Effector memory CD4-positive, alpha-beta T cell (primary cell): ENCODE measurements around the gene GRK5.

ENCODE experiments used
- DNase-seq, 3 donors: peaks; one replicate each; pipeline ENCODE4 v3.0.0-alpha.2; 2020
- H3K27ac ChIP-seq: 2 replicates; pipeline ENCODE4 v1.7.0; 2013; ENCODE audit warnings: mild to moderate bottlenecking, low read length, moderate library complexity; ENCODE audit not compliant: insufficient read depth, poor library complexity, severe bottlenecking
- H3K27me3 ChIP-seq: replicated peaks from 2 replicates; pipeline ENCODE4 v1.7.0; 2013; ENCODE audit warnings: mild to moderate bottlenecking, low read length; ENCODE audit not compliant: insufficient read depth, control insufficient read depth, poor library complexity, severe bottlenecking
- H3K36me3 ChIP-seq: 2 replicates; pipeline ENCODE4 v1.7.0; 2013; ENCODE audit warnings: mild to moderate bottlenecking, low read length, moderate library complexity; ENCODE audit not compliant: control insufficient read depth, insufficient read depth
- H3K4me1 ChIP-seq: 2 replicates; pipeline ENCODE4 v1.7.0; 2013; ENCODE audit warnings: low read length, mild to moderate bottlenecking; ENCODE audit not compliant: control insufficient read depth, insufficient read depth, poor library complexity, severe bottlenecking
- H3K4me3 ChIP-seq: 2 replicates; pipeline ENCODE4 v1.7.0; 2013; ENCODE audit warnings: low read length, low read depth, mild to moderate bottlenecking; ENCODE audit not compliant: insufficient read depth, poor library complexity, severe bottlenecking
- H3K9me3 ChIP-seq: 2 replicates; pipeline ENCODE4 v1.7.0; 2013; ENCODE audit warnings: mild to moderate bottlenecking, low read length, moderate library complexity; ENCODE audit not compliant: control insufficient read depth

Gene GRK5

DNA sequence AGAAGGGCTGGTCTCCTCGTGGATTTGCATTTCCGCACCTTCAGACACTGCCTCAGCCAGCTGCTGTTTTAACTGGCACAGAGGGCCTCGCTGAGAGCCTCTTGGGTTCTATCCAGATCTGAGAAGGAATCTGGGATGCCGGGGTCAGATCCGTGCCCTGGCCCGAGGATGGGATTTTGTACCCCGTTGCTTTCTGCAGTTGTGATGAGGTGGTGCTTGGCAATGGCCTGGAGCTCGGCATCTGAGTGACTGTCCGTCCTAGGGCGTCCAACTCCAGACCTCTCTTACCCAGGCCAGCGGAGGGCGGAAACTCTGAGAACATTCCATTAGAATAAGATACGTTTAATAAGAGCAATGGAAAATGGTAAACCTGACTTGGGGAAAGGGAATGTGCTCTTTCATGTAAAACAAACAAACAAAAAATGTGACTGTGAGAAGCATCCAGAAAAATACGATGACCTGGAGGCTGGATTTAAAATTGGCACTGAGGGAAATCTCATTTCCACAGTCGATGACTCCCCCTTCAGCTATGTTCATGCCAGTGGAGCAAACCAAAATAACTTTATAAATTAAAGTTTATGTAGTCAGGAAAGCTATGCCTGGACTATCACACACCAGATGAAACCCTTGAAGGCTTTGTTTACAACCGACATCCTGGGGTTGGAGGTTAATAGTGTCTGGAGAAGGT is 39.6 kb downstream of the GRK5 start:
- H3K27me3 ChIP-seq = no peaks in the 10 kb centered on the region
- no peak overlapping the region for H3K4me3 ChIP-seq
- H3K9me3 ChIP-seq = no peaks in the 10 kb centered on the region
- DNase-seq = no peak
- no peaks in the 10 kb centered on the region for H3K4me1 ChIP-seq
- no peak overlapping the region for H3K27ac ChIP-seq
- no peaks in the 10 kb centered on the region for H3K36me3 ChIP-seq

DNA sequence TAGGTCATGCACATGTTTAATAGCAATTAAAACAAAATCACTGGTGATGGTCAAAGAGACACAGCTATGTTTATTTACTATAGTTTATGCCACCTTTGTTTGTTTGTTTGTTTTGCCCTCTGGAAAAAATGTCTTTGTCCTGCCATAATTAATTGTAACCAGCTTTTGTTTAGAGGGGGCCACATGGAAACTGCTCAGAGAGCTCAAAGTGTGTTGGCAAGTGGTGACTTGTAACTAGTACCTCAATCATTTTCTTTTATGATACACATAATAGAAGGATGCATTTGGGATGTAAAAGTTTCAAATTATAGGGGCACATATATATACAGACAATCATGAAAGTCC is 40.2 kb downstream of the GRK5 start:
- Histone ChIP-seq H3K36me3 (no peaks in the 10 kb centered on the region), H3K4me3 (no peak overlapping the region), H3K4me1 (no peaks in the 10 kb centered on the region), H3K27me3 (no peaks in the 10 kb centered on the region), H3K9me3 (no peaks in the 10 kb centered on the region), H3K27ac (no peak overlapping the region)
- DNase-seq = no peak

DNA sequence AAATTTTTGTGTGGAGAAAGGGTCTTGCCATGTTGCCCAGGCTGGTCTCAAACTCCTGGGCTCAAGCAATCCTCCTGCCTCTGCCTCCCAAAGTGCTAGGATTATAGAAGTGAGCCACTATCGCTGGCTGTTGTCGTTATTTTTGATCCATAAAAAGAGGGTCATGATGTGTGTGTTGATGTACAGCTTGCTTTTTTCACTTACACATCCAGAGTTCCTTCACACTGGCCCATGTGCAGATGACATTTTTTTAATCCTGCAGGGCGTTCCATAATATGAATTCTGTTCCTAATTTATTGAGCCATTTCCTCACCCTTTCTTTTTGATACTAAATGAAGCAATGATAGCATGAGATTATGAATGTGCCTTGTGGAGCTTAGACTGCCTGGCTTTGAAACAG is 40.8 kb downstream of the GRK5 start:
- no peak overlapping the region for H3K4me3 ChIP-seq
- no peak overlapping the region for H3K27ac ChIP-seq
- no peak for DNase-seq
- H3K4me1 ChIP-seq = no peaks in the 10 kb centered on the region
- no peaks in the 10 kb centered on the region for H3K9me3 ChIP-seq
- no peaks in the 10 kb centered on the region for H3K27me3 ChIP-seq
- H3K36me3 ChIP-seq = no peaks in the 10 kb centered on the region

DNA sequence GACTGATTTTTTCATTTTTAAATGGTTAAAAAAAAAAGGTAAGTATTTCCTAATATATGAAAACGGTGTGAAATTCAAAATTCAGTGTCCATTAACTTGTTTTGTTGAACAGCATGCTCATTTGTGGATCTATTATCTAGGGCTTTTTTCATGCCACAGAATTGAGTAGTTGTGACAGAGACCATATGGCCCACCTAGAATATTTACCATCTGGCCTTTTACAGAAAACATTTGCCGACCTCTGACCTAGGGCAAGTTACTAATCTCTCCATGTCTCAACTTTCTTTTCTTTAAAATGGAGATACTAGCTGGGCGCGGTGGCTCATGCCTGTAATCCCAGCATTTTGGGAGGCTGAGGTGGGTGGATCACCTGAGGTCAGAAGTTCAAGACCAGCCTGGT is 41.3 kb downstream of the GRK5 start:
- Histone ChIP-seq H3K36me3 (no peaks in the 10 kb centered on the region), H3K27ac (no peak overlapping the region), H3K9me3 (no peaks in the 10 kb centered on the region), H3K4me3 (no peak overlapping the region), H3K27me3 (no peaks in the 10 kb centered on the region), H3K4me1 (no peaks in the 10 kb centered on the region)
- DNase-seq = no peak

DNA sequence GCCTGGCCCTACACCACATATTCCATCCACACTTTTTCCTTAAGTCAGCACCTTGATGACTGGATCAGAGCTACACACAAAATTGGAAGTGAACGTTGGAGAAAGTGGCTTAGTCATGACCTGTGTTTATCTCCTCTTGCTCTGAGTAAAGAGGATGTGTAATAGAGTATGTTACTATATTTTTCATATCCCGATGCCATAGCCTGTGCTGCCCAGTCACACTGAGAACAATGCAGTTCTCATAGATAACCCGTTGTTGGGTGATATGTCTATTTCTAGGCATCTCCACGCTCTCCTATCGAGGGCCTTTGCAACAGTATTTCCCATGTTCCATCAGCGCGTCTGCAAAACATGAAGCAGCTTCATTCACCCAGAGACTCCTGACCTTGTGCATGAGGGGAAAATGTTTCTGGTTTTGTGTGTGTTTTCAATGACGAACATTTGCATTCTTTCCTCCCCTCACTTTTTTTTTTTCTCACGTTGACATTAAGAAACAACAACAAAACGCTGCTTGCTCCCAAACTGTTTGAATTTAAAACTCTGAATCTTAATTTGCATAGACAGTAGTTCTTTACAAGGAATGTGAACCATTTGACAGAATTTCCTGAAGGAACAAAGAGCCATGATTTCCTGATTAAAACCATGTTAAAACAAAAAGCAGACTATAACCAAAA is 43.4 kb downstream of the GRK5 start:
- Histone ChIP-seq H3K4me3 (no peak overlapping the region), H3K27me3 (no peaks in the 10 kb centered on the region), H3K36me3 (no peaks in the 10 kb centered on the region), H3K4me1 (no peaks in the 10 kb centered on the region), H3K9me3 (no peaks in the 10 kb centered on the region), H3K27ac (no peak overlapping the region)
- no peak for DNase-seq

DNA sequence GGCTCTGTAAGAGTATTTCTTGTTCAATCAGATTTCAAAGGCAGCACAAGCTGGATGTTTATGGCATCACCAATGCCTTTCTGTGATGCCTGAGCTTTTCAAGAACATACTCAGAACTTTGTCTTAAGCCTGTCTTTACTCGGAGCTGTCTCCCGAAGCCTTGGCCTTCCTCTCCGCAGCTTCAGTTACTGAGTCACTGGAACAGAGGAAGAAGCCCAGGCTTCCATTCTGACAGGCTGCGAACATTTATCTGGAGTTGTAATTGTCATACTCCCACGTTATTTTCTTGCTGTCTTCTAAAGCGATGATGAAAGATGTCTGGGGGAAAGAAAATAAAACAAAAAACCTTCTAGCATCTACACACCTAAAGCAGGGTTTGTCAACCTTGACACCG is 43.9 kb downstream of the GRK5 start:
- Histone ChIP-seq H3K9me3 (no peaks in the 10 kb centered on the region), H3K4me1 (no peaks in the 10 kb centered on the region)

DNA sequence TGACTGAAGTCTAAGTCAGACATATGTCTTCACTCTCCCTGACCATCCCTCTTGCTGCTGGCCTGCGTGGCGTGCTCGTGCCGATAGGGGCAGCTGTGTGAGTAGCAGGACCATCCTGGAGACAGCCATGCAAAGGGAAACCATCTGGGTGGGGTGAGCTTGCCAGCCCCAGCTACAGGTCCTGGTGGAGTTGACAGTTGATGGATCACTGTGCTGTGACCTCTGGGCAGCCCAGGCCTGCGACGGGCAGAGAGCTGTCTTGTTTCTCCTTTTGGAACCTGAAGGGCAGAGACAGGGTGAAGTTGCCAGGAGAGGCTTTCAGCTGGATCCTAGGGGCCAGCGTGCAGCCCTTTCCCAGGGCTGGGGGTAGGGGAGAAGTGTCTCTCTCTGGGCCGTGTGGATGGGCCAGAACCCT is 44.7 kb downstream of the GRK5 start:
- no peaks in the 10 kb centered on the region for H3K4me1 ChIP-seq
- H3K27me3 ChIP-seq = no peaks in the 10 kb centered on the region
- no peak overlapping the region for H3K4me3 ChIP-seq
- no peaks in the 10 kb centered on the region for H3K9me3 ChIP-seq
- no peak overlapping the region for H3K27ac ChIP-seq
- no peak for DNase-seq
- H3K36me3 ChIP-seq = no peaks in the 10 kb centered on the region

More for the DNA sequence above, 43.9 kb downstream of the GRK5 start:
- DNase-seq = no peak
- no peaks in the 10 kb centered on the region for H3K36me3 ChIP-seq
- no peak overlapping the region for H3K4me3 ChIP-seq
- H3K27ac ChIP-seq = no peak overlapping the region
- H3K27me3 ChIP-seq = no peaks in the 10 kb centered on the region

DNA sequence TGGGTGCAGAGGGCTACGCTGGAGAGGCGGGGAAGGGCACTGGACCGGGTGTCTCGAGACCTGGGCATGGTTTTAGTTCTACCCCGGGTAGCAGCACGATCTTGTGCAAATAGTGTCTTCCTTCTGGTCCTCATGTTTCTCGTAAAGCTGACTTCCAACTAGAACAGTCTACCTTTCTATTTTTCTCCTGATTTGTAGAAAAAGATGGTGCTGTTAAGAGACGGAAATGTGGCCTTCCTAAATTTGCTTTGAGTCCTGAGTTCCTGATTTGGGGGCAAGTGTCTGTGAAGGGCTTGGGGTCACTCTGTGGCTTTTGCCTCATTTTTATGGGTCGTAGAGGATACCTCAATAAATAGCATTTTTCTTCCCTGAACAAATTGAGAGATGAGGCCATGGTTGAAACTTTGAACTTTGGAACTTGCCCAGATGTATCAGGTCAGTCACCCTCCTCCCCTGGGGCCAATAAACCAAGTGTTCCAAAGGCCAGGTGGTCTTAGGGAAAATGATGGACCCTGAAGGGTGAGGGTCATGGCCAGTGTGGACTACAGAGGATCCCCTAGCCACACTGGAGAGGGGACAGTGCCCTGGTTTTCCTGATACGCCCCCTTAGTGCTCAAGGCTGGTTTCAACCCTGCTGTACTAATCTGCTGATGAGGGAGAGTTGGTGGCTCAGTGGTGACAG is 45.2 kb downstream of the GRK5 start:
- Histone ChIP-seq H3K4me1 (no peaks in the 10 kb centered on the region), H3K27me3 (no peaks in the 10 kb centered on the region), H3K27ac (no peak overlapping the region), H3K9me3 (no peaks in the 10 kb centered on the region), H3K36me3 (no peaks in the 10 kb centered on the region), H3K4me3 (no peak overlapping the region)
- no peak for DNase-seq

DNA sequence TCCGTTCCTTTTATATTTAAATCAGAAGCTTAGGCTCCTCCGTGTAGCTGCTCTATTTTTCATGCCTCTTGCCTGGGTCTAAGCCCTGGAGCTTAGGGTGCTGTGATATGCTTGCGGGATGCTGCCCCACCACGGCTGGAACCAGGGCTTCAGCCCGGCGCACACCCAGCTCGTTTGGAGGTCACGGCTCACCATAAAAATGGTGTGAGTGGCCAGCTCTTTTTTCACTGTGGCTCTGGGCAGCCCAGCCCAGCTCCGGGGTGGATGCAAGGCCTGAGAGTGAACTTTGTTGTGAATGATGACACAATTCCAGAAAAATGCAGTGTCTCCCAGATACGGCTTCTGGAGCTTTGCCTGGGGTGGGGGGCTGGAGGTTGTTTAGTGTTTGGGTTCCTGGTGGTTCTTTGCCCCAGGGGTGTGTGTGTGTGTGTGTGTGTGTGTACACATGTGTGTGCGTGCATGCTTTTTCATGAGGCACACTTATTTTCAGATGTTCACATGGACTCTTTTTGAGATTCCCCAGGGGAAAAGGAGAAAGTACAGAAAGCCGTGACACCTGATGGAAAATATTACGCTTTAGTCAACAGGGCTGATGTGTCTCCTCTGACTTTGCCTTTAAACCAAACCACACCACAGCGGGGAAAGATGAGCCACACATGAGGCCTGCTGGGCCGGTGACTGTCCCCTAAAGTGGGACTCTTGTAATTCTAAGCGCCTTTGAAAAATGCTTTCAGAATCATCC is 46.2 kb downstream of the GRK5 start:
- Histone ChIP-seq H3K36me3 (no peaks in the 10 kb centered on the region), H3K9me3 (no peaks in the 10 kb centered on the region), H3K27ac (no peak overlapping the region), H3K4me3 (no peak overlapping the region), H3K4me1 (no peaks in the 10 kb centered on the region), H3K27me3 (no peaks in the 10 kb centered on the region)
- no peak for DNase-seq

DNA sequence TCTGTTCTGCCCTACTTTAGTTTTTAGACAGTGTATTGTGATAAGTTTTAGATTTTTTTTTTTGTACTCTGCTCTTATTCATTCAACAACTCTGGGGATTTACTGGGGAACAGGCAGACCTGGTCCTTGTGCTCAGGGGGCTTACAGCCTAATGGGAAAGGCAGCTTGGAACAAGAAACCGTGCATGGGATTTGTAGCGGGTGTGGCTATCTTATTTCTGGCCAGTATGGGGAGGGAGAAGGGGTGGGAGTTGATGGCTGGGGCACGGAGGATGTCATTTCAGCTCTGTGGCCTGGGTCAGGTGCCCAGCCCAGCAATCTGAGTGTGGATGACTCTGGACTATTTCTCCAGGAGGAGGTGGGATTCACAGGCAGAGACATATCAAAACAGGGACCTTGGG is 47.0 kb downstream of the GRK5 start:
- Histone ChIP-seq H3K4me1 (no peaks in the 10 kb centered on the region), H3K27ac (no peak overlapping the region)

More for the DNA sequence above, 47.0 kb downstream of the GRK5 start:
- H3K4me3 ChIP-seq = no peak overlapping the region
- no peaks in the 10 kb centered on the region for H3K9me3 ChIP-seq
- DNase-seq = no peak
- H3K36me3 ChIP-seq = no peaks in the 10 kb centered on the region
- no peaks in the 10 kb centered on the region for H3K27me3 ChIP-seq
